Activated CD4-positive, alpha-beta T cell treated with anti-CD3 and anti-CD28 coated beads for 1 hour (primary cell): ENCODE results near the gene ZNF334.

Experiments used
- DNase-seq: peaks from one replicate; pipeline ENCODE4 v3.0.0-alpha.2; 2020

The ZNF334 gene

DNA sequence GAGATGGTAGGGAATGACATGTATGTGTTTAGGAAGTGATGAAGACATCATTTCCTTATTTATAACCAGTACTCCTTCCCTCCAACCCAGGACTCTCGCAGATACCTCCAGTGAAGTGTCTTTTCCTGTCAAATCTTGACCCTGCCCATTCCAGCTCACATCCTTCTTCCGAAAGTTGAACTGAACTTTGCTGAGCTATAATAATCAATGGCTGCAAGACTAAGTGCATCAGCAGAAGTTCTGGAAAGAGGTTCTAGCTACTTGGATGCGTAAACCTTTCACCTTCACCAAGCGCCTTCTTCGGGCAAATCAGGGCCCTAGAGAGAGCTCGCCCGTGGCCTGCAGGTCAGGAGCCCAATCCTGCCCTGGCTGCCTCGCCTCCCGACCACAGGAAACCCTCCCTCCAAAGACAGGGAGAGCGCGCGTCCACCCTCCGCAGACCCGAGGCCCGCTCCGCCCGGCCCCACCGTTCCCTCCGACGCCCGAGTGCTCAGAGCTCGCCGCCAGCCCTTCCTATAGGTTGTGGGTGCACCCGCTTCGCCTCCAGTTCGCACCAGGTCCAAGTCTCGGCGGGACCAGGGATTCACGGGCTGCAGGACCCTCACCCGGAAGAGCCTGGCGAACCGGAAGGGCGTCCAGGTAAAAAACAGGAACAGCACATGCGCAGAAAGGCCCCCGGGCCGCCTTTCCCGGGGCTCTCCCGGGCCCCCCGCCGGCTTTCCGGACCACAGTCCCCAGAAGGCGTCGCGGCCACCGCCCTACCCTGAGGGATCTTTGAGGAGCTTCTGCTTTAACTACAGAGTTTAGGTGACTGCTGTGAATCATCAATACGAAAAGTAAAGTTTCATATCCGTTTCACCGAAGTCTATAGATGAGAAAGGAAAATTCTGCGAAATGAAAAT, at the start of gene ZNF334:
ZNF334 (minus strand) TSS at position 617 of the 902 bp plus-strand sequence. CDS start 1,457 bp downstream, outside the sequence.
- DNase-seq = no peak

DNA sequence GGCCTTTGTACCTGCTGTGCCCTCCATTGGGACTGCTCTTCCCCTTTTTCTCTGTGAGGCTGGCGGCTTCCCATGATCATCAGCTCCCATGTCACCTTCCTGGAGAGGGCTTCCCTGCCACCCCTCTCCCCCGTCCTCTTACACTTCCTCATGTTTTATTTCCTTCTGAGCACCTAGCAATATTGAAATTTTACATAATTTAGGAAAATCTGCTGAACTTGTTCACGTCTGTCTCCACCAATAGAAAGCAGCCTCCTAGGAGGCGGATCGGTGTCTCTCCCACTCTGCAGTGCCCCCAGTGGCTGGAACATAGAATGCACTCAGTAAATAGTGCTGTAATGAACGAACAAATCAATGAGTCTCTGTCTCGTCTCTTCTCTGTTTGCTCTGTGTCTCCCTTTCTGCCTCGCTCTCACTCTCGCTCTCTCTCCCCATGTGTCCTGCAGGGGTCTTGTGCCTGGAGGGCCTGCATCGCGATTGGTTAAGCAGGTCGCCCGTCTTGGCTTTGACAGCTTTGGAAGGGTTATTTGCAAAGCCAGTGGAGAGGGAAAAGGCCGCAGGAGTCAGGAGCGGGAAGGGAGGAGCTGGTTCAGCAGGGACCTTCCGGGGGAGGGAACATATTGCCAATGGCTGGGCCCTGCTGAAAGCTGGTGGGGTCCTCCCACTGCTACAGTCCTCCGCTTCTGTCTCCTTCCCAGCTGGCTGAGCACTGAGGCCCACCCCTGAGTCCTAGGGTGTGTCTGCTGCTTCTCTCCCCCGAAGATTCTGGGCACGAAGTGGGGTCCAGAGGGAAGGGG, 49.2 kb upstream of the ZNF334 start:
- peak; percentile 23 for DNase-seq

DNA sequence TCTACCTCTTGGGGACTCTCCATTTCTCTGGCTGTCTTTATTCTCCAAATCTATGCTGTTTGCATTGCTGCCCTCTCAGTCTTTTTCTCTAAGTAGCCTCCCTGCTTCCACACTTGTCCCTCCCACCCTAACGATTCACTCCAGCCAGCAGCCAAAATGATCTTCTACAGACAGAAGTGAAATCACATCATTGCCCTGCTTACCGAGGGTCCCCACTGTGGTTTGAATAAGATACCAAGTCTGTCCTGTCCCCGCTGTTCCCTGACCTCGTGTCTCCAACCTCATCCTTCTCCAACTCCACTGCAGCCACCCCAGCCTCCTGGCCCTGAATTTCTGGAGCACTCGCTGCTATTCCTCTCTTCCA, 48.6 kb upstream of the ZNF334 start:
- no peak for DNase-seq

DNA sequence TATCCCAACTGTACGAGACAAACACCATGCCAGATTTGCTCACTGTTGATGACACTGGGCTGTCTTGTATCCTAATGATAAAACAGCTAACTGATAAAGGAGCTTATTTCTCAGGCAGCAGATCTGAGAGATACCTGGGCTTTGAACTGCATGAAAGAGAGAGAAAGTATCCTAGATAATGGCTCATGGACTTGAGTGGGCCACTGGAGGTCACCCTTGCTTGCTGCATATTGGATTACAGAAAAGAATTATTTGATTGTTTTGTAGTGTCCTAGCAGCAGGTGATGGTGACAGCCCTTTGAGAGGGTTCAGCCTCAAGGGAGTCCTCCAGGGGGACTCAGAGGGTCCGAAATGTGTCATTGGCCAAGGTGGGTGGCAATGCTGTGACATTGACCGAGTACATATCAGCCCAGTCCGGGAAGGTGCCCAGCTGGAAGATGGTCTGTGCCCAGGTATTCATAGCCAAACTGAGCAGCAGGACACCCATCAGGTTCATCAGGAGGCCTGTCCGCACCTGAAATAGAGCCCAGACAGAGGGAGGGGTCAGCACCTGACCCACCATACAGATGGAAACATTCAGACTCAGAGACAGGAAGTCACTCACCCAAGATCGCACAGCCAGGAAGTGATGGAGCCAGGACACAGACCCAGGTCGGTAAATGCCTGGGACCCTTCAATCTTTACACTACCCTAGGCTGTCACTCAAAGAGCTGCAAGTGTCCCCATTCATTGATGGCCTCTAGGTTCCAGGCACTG, 46.5 kb upstream of the ZNF334 start:
- DNase-seq = no peak

DNA sequence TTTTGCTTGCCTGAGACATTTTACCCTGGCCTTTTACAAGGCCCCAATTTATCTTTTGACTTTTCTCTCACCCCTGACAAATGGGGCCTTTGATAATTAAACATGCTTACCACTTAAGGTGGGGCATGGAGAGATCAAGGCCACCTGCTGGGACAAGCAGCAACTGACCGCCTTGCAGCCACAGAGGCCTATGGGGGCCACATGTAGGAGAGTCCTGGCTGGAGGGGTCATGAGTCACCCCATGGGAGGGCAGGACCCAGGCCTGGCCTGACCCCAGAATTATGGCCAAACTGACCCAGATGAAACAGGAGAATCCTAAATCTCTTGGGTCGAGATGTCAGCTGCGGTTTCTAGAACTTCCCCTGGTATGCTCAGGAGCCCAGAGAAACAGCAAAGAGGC, 45.6 kb upstream of the ZNF334 start:
- DNase-seq = no peak

DNA sequence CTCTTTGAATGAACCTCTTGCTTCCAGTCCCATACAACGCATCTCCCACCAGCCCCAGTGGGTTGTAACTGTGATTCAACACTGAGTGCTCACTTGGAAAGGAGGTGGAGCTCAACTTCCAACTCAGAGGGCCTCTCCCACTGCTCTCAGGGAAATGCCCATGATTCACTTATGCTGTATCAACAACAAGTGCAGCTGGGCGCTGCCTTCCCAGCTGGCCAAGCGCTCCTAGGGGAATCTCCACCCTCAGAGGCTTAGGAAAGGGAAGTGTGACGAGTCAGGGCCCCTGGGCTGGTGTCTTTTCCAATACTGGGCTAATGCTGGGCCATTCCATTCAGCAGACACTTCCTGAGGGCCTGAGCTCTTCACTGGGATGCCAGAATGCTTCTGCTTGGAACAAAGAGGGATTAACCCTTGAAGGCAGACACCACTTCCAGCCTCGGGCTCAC, 45.2 kb upstream of the ZNF334 start:
- no peak for DNase-seq

DNA sequence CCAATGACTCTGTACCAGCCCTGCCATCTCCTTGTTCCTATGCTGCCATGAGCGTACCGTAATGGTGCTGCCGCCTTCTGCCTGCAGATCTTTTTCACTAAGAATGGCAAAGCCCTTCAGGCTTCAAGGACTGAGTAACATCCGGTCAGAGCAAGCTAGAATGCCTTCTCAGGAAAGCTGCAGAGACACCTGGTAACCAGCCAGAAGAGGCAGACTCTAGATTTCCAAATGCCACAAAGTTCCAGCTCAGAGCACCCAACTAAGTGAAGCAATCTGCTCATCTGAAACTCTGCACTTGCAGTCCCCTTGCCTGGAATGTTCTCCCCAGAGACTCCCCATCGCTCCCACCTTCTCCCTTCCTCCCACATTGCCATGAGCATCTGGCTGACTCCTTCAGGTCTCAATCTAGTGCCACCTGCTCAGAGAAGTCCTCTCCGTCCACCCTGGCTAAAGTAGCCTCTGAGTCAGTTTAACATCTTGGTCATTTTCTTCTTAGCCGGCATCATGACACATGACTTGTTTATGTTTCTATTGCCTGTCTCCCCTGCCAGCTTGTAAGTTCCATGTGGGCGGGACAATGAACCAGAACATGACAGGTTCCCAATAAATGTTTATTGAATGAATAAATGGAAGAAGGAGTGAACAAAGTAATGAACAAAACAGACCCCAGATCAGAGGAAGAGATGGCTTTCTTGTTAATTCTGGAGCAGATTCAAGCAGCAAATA, 44.0 kb upstream of the ZNF334 start:
- DNase-seq = no peak

DNA sequence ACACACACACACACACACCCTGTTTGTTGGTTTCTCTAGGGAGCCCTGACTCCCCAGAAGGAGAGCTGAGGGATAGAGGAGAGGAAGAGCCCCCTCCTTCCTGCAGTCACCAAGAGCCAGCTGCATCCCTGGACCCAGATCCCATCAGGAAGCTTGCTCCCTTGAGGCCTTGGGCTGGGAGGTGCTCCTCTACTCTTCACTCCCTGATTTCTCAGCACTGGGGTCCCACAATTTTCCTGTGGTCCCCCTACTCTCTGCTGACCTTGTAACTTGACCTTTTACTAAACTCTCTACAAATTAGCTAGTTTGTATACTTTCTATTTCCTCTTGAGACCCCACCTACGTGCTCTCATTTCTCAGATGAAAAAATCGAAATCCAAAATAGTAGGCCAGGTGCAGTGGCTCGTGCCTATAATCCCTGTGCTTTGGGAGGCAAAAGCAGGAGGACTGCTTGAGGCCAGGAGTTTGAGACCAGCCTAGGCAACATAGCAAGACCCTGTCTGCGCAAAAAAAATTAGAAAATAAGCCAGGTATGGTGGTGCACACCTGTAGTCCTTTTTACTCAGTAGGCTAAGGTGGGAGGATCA, 42.1 kb upstream of the ZNF334 start:
- no peak for DNase-seq

DNA sequence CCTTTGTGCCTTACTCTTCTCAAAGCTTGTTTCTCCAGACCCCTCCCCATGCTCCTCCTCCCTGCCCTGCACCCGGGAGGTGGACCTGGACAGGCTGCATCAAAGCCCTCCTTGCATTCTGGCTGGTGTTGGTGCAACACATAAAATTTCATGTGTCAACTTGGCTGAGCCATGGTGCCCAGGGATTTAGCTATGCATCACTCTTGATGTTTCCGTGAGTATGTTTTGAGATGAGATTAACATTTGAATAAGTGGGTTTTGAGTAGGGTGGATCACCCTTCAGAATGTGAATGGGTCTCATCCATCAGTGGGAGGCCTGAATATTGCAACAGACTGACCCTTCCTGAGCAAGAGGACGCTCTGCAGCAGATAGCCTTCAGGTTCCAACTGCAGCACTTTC, 41.5 kb upstream of the ZNF334 start:
- no peak for DNase-seq

DNA sequence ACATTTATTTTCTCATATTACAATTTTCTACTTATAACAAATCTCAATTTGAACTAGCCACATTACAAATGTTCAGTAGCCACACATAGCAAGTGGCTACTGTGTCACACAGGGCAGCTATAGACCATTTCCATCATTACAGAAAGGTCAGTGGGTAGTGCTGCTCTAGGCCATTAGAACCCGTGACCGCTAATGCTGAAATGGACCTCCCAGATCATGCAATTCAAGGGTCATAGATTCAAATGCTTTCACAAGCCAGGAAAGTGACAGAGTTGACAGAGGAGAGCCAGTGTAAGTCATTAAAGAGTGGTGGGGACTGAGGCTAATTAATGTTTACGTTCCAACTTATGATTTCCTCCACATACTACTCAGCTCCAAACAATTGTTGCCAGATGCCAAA, 40.6 kb upstream of the ZNF334 start:
- DNase-seq = no peak

DNA sequence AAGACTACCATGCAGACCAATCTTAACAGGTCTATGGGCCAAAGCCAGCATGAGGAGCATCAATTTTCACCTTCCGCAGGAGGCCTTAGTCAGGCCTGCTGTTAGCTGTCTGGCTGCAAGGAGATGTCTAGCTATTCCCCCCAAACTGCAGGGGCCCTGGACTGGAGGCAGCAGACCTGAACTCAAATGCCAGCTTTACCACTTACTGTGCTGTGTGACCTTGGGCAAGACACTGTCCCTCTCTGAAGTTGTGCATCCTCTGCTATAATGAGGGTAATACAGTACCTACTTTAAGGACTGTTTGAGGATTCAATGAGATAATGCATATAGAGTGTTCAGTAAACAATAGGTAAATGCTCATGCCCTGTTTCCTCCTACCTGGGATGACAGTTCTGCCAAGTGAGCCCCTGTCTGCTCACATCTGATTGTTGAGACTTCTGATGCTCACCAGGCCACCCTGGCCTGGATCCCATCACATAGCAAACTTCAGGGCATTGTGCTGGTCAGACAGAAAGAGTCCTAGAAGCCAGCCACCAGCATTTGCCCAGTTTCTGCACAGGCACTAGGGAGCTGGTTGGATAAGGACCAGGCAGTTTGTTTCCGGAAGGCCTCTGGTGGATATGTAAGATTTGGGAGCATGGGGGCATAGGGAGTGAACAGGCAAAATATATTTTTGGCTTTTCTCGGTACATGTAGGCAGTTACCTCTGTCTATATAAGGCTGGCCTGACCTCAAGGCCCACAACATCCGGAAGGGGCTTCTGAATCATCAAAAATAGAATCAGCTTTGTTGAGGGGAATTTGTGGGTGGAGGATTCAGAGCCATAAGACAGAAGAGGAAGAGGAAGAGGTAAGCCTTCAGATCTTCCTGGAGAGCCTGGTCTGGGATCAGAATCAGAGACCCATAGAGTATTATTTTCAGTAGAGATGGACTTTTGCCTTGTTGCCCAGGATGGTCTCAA, 39.4 kb upstream of the ZNF334 start:
- DNase-seq = no peak

DNA sequence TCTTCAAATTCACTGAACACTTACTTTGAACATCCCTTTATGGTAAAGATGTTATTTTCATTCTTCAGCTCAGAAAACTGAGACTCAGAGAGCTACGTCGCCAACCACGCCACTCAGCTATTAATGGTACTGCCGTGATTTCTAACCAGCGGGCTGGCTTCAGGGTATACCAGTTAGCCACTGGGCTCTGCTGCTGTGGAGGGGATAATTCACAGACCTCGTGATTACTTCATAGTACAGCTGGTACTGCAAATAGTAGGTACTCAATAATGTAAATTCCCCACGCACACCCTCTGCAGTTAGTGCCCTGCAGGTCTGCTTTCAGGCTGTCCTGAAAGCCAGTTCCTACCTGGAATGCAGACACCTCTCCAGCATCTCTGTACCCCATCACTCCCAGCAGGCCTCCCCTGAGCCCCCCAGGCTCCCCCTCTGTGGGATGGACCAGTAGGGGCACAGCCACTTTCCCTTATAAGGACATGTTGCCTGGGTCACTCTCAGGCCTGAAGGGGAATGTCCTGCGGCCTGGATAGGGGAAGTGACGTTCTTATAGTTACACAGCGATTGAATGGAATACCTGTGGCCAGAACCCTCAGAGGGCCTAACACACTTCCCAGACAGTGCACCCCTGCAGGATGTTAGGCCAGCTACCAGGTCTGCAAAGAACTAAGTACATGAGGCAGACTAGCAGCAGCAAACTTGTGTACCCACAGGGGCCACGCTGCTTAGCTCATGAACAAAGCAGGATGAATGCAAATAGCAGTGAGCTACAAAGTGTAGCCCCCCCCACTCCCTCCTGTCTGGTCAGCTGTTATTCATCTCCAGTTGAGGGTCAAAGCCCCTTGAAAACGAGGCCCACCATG, 38.4 kb upstream of the ZNF334 start:
- no peak for DNase-seq

DNA sequence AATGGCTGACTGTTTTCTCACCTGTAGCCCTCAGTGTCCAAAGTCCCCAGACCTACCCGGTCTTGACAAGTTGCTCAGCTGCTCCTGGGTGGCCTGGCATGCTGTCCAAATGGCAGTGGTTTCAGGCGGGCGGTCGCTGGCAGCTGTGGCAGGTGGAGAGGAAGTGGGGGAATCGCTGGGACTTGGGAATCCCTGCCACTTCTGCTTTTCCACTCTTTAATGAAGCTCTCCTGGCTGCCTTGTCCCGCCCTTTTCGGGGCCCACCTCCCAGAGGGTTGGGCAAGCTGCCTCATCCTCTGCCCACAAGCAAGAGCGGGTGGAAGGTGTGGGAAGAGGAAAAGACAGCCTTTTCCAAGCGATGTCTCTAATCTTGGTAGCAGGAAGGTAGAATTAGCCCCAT, 37.1 kb upstream of the ZNF334 start, which contains the start of gene OCSTAMP:
OCSTAMP (minus strand) TSS at position 194 of the 400 bp plus-strand sequence; CDS start at position 100, 94 bp downstream.
- no peak for DNase-seq

DNA sequence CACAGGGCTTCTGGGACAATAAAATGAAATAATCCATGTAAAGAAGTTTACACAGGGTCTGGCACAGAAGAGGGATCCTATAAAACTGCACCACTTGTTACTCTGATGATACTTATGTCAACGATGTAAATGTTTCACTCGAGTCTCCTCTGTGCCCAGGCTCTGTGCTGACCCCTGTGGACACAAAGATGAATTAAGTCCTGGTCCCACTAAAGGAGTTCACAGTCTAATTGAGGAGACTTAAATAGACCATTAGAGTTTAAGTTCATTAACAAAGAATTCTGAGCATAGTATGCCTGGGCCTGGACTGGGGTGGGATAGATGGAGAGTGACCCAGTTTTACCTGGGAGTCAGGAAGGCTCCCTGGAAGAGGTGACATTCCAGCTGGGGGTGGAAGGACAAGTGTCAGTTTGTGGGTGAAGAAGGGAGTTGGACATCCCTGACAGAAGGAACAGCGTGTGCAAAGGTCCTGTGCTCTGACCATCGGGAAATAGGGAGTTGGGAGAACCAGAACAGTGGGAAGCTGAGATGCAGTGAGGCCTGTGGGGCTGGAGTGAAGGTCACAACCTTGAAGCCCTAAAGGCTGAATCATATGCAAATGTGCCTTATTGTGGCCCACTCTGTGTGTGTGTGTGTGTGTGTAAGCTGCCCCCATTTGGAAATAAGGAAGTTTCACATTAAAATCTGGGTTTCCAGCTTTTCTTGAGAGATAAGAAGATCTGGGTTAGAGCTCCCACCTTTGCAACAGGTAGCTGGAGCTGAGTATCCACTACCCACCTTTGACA, 36.0 kb upstream of the ZNF334 start:
- no peak for DNase-seq

DNA sequence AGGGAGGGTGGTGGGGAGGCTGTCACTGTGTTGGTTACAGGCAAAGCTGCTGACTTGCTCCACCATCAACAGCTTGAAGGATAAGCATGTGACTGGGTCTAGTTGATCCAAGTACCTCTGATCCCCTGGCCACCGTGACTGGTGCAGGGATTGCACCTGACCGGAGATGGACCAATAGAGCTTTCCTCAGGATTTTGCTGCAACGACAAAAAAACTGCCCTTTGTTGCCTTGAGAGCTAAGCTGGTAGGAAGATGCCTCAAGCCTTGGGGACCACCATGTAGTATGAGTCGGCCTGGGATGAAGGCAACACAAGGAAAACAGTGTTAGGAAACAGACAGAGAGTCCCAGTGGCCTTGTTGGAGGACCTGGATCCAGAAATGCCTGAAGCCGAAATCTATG, 35.3 kb upstream of the ZNF334 start:
- no peak for DNase-seq

DNA sequence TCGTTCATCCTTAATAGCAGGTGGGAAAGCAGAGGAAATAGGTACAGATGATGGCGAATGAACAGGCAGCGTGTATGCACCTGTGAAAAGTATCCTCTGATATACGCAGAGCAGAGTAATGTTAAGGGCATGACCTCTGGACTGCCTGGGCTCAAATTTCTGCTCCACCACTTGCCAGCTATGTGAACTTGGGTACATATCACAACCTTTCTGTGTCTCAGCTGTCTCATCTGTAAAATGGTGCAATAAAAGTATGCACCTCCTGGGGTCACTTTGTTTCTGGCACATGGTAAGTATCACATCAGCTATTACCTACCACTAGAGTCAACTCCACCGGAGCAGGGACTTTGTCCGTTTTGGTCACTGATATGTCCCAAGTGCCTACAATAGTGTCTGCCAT, 34.6 kb upstream of the ZNF334 start:
- no peak for DNase-seq

DNA sequence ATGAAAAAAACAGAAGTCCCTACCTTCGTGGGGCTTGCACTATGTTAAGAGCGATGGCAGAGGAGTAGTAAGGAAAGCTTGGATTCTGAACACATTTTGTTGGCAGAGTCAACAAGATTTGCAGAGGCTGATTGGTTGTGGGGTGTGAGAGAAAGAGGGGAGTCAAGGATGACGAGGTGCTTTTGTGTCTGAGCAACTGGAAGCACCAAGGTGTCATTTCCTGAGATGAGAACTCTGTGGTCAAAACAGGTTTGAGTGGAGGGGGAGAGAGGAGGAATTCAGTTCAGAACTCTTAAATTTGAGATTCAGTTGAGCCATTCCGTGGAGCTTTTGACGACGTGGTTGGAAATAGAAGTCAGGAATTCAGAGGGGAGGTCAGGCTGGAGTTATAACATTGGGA, 33.6 kb upstream of the ZNF334 start:
- no peak for DNase-seq

DNA sequence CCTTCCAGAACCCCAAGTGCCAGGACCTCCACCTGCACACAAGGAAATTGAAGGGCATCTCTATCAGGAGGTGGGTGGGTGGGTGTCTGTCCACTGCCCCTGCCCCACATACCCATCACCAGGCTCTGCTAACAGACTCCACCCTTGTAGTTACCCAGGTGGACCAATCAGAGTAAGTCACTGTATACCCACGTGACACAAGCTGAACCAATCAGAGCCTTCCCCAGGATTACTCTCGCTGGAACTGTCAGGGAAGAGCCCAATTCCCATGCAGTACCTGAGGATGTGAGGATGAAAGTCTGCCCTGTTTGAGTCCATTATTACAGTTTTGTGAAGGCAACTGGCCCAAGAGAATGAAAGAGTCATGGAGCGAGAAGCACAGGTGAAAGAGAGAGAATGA, 32.9 kb upstream of the ZNF334 start:
- no peak for DNase-seq

DNA sequence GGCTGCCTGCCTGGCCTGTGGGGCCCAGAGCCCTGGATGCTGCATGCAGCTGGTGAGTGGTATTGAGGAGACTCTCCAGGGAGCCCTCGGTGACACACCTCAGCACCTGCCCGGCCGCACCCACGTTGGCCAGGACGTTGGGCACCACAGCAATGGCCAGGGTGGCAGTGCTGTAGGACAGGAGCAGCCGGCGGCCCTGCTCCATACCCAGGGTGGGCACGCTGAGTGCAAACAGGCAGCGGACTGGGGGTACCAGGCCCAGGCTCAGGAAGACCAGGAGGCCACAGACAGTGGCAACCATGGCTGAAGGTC, 32.4 kb upstream of the ZNF334 start:
- no peak for DNase-seq
